HCT116 (cell line): ENCODE results near the gene ICE1. TPM values are rescaled to one million over a fixed set of nuclear protein-coding genes. Genes with fewer than 3 reads are reported as not detected.

ENCODE experiments used
- ATAC-seq: fragments of 200-7000 bp; cut with Tn5 transposase; 2 replicates; pipeline ENCODE4 v1.9.1; 2020; ENCODE audit warnings: mild to moderate bottlenecking, moderate library complexity
- BruUV-seq: library from RNA; stranded (reverse); fragments of 400-500 nt; replicated peaks from 2 replicates; lab custom pipeline; 2021; lab: Mats Ljungman, UMichigan
- CTCF ChIA-PET: fragments of 300-600 bp; sonication (Branson Sonifier 250); formaldehyde crosslinking; loops from one replicate; lab custom pipeline; 2021; ENCODE audit warnings: antibody characterized with exemption; lab: Charles Lee
- POLR2A ChIA-PET: fragments of 300-600, 350-600 bp; sonication (Branson Sonifier 250); formaldehyde crosslinking; loops from one replicate; lab custom pipeline; 2021; ENCODE audit warnings: antibody characterized with exemption; lab: Charles Lee
- RAD21 ChIA-PET, 2 experiments: fragments of 300-600 bp; sonication (Branson Sonifier 250); formaldehyde crosslinking; loops; one replicate each; lab custom pipeline; 2023; ENCODE audit warnings: low total read pairs in 2 of 2; ENCODE audit not compliant: uncharacterized antibody in 2 of 2, unreplicated experiment in 2 of 2, low non-redundant PET in 1 of 2; lab: Charles Lee
- DNase-seq: peaks from one replicate; pipeline ENCODE4 v3.0.0-alpha.2; 2010; ENCODE audit warnings: low read depth, low spot score
- H2AFZ ChIP-seq: fragments of 200-600 bp; shearing (Covaris generic), sonication (generic); 2 replicates; pipeline ENCODE4 v1.6.1; 2017; ENCODE audit warnings: low read depth, mixed run types, mixed read lengths, antibody characterized with exemption, low read length; ENCODE audit not compliant: poor library complexity, severe bottlenecking
- H3K27ac ChIP-seq: 2 replicates; pipeline ENCODE4 v1.5.1; 2012; ENCODE audit warnings: low read depth, low read length
- H3K27me3 ChIP-seq: fragments of 200-600 bp; sonication (generic); 2 replicates; pipeline ENCODE4 v1.6.1; 2016; ENCODE audit warnings: mixed run types, low read length, mixed read lengths; ENCODE audit not compliant: insufficient read depth
- H3K36me3 ChIP-seq, 2 experiments: fragments of 200-500 bp in 1 of 2; fragments of 200-600 bp in 1 of 2; sonication (Bioruptor generic) in 1 of 2; sonication (generic) in 1 of 2; 2 replicates each; pipeline versions ENCODE4 v1.5.1 to v1.6.1; 2014 to 2016; ENCODE audit warnings: low read length in 2 of 2, inconsistent platforms in 1 of 2, mixed read lengths in 1 of 2, mixed run types in 1 of 2; ENCODE audit not compliant: insufficient read depth in 2 of 2, control insufficient read depth in 1 of 2
- H3K4me1 ChIP-seq, 2 experiments: fragments of 200-600 bp in 1 of 2; sonication (generic) in 1 of 2; 2 replicates each; pipeline versions ENCODE4 v1.5.1 to v1.6.1; 2012 to 2017; ENCODE audit warnings: low read length in 2 of 2, inconsistent platforms in 1 of 2, mild to moderate bottlenecking in 1 of 2, mixed read lengths in 1 of 2, mixed run types in 1 of 2, moderate library complexity in 1 of 2; ENCODE audit not compliant: insufficient read depth in 2 of 2, control insufficient read depth in 1 of 2
- H3K4me2 ChIP-seq: fragments of 200-600 bp; sonication (generic); 2 replicates; pipeline ENCODE4 v1.6.1; 2017; ENCODE audit warnings: mixed run types, low read length, mixed read lengths
- H3K4me3 ChIP-seq, 2 experiments: fragments of 200-600 bp in 1 of 2; sonication (generic) in 1 of 2; replicated peaks in 1 of 2; 2 replicates each; pipeline ENCODE4 v1.5.1; 2011 to 2016; ENCODE audit warnings: low read length in 2 of 2, control low read depth in 1 of 2, low read depth in 1 of 2, mild to moderate bottlenecking in 1 of 2, mixed read lengths in 1 of 2, mixed run types in 1 of 2
- H3K79me2 ChIP-seq: fragments of 200-600 bp; sonication (generic); 2 replicates; pipeline ENCODE4 v1.6.1; 2017; ENCODE audit warnings: mild to moderate bottlenecking, mixed run types, low read length, moderate library complexity, mixed read lengths; ENCODE audit not compliant: insufficient read depth
- H3K9ac ChIP-seq: fragments of 200-600 bp; sonication (generic); 2 replicates; pipeline ENCODE4 v1.6.1; 2016; ENCODE audit warnings: low read length, mixed read lengths
- H3K9me2 ChIP-seq: fragments of 200-600 bp; sonication (generic), shearing (Covaris generic); 2 replicates; pipeline ENCODE4 v1.6.1; 2017; ENCODE audit warnings: mixed run types, mild to moderate bottlenecking, moderate library complexity; ENCODE audit not compliant: insufficient read depth
- H3K9me3 ChIP-seq, 2 experiments: fragments of 200-500 bp in 1 of 2; fragments of 200-600 bp in 1 of 2; sonication (Bioruptor generic) in 1 of 2; sonication (generic) in 1 of 2; 2 replicates each; pipeline ENCODE4 v1.6.1; 2014 to 2017; ENCODE audit warnings: low read length in 2 of 2, mixed read lengths in 2 of 2, inconsistent platforms in 1 of 2, low read depth in 1 of 2, mild to moderate bottlenecking in 1 of 2, mixed run types in 1 of 2, moderate library complexity in 1 of 2; ENCODE audit not compliant: control insufficient read depth in 1 of 2, insufficient read depth in 1 of 2
- H4K20me1 ChIP-seq: fragments of 200-600 bp; sonication (generic), shearing (Covaris generic); 2 replicates; pipeline ENCODE4 v1.6.1; 2017; ENCODE audit warnings: mixed run types, mild to moderate bottlenecking, moderate library complexity; ENCODE audit not compliant: insufficient read depth
- CEBPB ChIP-seq: IDR thresholded peaks from 2 replicates; pipeline ENCODE4 v1.6.1; 2012; ENCODE audit warnings: low read depth
- EZH2phosphoT487 ChIP-seq: fragments of 200-600 bp; IDR thresholded peaks from 2 replicates; pipeline ENCODE4 v1.6.1; 2018; ENCODE audit warnings: antibody characterized with exemption, borderline replicate concordance
- MAX ChIP-seq: IDR thresholded peaks from 2 replicates; pipeline ENCODE4 v1.6.1; 2012
- POLR2AphosphoS5 ChIP-seq: IDR thresholded peaks from 2 replicates; pipeline ENCODE4 v1.6.1; 2011; ENCODE audit warnings: mild to moderate bottlenecking, low read depth, low read length, moderate library complexity
- SP1 ChIP-seq: IDR thresholded peaks from 2 replicates; pipeline ENCODE4 v1.6.1; 2012; ENCODE audit warnings: low read depth
- SRF ChIP-seq: IDR thresholded peaks from 2 replicates; pipeline ENCODE4 v1.6.1; 2012; ENCODE audit warnings: low read depth
- ZNF274 ChIP-seq: fragments of 200-500 bp; sonication (Bioruptor generic); IDR thresholded peaks from 2 replicates; pipeline ENCODE4 v1.6.1; 2014; ENCODE audit warnings: mild to moderate bottlenecking, low read depth, low read length, inconsistent platforms
- intact Hi-C: fragments of 100-400 bp; cut with micrococcal nuclease; formaldehyde crosslinking; loops from 2 replicates; pipeline ENCODE4 v1.10.0; 2022
- total RNA-seq: library from RNA; stranded (reverse); gene quantifications from one replicate; pipeline ENCODE4 v1.2.1, GENCODE V29; 2021; ENCODE audit not compliant: unreplicated experiment
- TF ChIP-seq, protein P1 (sequence below): IDR thresholded peaks from 2 replicates; pipeline ENCODE4 v1.6.1; 2012
- TF ChIP-seq, protein P2 (sequence below): IDR thresholded peaks from 2 replicates; pipeline ENCODE4 v1.6.1; 2011; ENCODE audit warnings: mild to moderate bottlenecking, low read length, moderate library complexity; ENCODE audit not compliant: insufficient replicate concordance; ENCODE audit errors: extremely low read depth

ICE1 gene
- total RNA-seq, 1 experiment from 2014 or later: 30.0 TPM

GRCh38 chr5:5487585-5488360 lies 65.3 kb downstream of the ICE1 start:
- no peaks in the 10 kb centered on the region for H3K79me2 ChIP-seq
- intact Hi-C loops: no loop called here
- H3K27me3 ChIP-seq: no peaks in the 10 kb centered on the region
- DNase-seq (no peak), ATAC-seq (no peak)
- H3K4me2 ChIP-seq: no peak overlapping the region
- H4K20me1 ChIP-seq: no peaks in the 10 kb centered on the region
- no peak for TF ChIP-seq SP1
- no peak for TF ChIP-seq MAX
- no peak for TF ChIP-seq EZH2phosphoT487
- TF ChIP-seq SRF: no peak
- POLR2A ChIA-PET: no interaction called here
- H3K9me3 ChIP-seq: no peaks in the 10 kb centered on the region
- BruUV-seq: no TSS peak
- H3K9ac ChIP-seq: no peak overlapping the region
- H3K36me3 ChIP-seq: peaks cover 5 to 9% of the 10 kb centered on the region in 2 experiments; a peak in 1 of 4 replicates
- RAD21 ChIA-PET: no interaction called here
- no peak overlapping the region for H3K27ac ChIP-seq
- no peaks in the 10 kb centered on the region for H3K9me2 ChIP-seq
- H3K4me3 ChIP-seq: no peak overlapping the region
- no peak overlapping the region for H2AFZ ChIP-seq
- H3K4me1 ChIP-seq: no peaks in the 10 kb centered on the region
- CTCF ChIA-PET: no interaction called here

- ATAC-seq: no peak
- DNase-seq: no peak
- H4K20me1 ChIP-seq: no peaks in the 10 kb centered on the region
- ChIA-PET RAD21 (no interaction called here), POLR2A (no interaction called here), CTCF (no interaction called here)
- intact Hi-C loops: loop anchor here (5.0 to 10.0 kb wide), 2 partner anchors 804 to 886 kb away; partner anchors contain the start of gene MED10
- H3K9me3 ChIP-seq: no peaks in the 10 kb centered on the region
- no peak overlapping the region for H2AFZ ChIP-seq
- H3K27ac ChIP-seq: no peak overlapping the region
- H3K4me1 ChIP-seq: peaks cover 6 to 7% of the 10 kb centered on the region in 2 experiments
- no peaks in the 10 kb centered on the region for H3K9me2 ChIP-seq
- H3K79me2 ChIP-seq: no peaks in the 10 kb centered on the region
- BruUV-seq: no TSS peak
- no peak overlapping the region for H3K4me2 ChIP-seq
- H3K36me3 ChIP-seq: peaks cover 5 to 9% of the 10 kb centered on the region in 2 experiments; a peak in 1 of 4 replicates
- TF ChIP-seq ZNF274: no peak
- no peak for TF ChIP-seq POLR2AphosphoS5
- TF ChIP-seq, protein P1, sequence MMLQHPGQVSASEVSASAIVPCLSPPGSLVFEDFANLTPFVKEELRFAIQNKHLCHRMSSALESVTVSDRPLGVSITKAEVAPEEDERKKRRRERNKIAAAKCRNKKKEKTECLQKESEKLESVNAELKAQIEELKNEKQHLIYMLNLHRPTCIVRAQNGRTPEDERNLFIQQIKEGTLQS: no peak
- no peak for TF ChIP-seq CEBPB
- TF ChIP-seq, protein P2, sequence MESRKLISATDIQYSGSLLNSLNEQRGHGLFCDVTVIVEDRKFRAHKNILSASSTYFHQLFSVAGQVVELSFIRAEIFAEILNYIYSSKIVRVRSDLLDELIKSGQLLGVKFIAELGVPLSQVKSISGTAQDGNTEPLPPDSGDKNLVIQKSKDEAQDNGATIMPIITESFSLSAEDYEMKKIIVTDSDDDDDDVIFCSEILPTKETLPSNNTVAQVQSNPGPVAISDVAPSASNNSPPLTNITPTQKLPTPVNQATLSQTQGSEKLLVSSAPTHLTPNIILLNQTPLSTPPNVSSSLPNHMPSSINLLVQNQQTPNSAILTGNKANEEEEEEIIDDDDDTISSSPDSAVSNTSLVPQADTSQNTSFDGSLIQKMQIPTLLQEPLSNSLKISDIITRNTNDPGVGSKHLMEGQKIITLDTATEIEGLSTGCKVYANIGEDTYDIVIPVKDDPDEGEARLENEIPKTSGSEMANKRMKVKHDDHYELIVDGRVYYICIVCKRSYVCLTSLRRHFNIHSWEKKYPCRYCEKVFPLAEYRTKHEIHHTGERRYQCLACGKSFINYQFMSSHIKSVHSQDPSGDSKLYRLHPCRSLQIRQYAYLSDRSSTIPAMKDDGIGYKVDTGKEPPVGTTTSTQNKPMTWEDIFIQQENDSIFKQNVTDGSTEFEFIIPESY: no peak
- H3K27me3 ChIP-seq: no peaks in the 10 kb centered on the region
- H3K4me3 ChIP-seq: no peak overlapping the region
- no peak overlapping the region for H3K9ac ChIP-seq
Observed at GRCh38 chr5:5490774-5491347, 68.4 kb downstream of the ICE1 start.
